SK-N-SH (cell line): ENCODE results near the gene QSOX2. TPM values are rescaled to one million over a fixed set of nuclear protein-coding genes. Genes with fewer than 3 reads are reported as not detected.

Source experiments
- CTCF ChIA-PET: fragments of 300-600, 350-600 bp; formaldehyde crosslinking; extraction: SDS; loops from one replicate; lab custom pipeline; 2021; lab: Yijun Ruan, JAX
- POLR2A ChIA-PET: fragments of 350-600 bp; sonication (Branson Sonifier 250); formaldehyde crosslinking; extraction: SDS; loops from one replicate; lab custom pipeline; 2020; ENCODE audit warnings: antibody characterized with exemption, inconsistent platforms; lab: Yijun Ruan, JAX
- DNase-seq: peaks from one replicate; pipeline ENCODE4 v3.0.0; 2012
- H2AFZ ChIP-seq: fragments of 200-600 bp; sonication (generic); 2 replicates; pipeline ENCODE4 v1.8.1; 2016; ENCODE audit warnings: antibody characterized with exemption, mild to moderate bottlenecking, low read depth
- H3F3A ChIP-seq: fragments of 200-600 bp; sonication (generic); replicated peaks from 2 replicates; pipeline ENCODE3; 2016; ENCODE audit warnings: antibody characterized with exemption, mild to moderate bottlenecking; ENCODE audit not compliant: insufficient read depth
- H3K27ac ChIP-seq, 2 experiments: fragments of 200-500 bp in 1 of 2; fragments of 200-600 bp in 1 of 2; sonication (Bioruptor generic) in 1 of 2; sonication (generic), shearing (Covaris generic) in 1 of 2; 2 replicates each; pipeline versions ENCODE4 v1.5.1 to v1.6.1; 2014 to 2016; ENCODE audit warnings: low read depth in 2 of 2, inconsistent platforms in 1 of 2, low read length in 1 of 2, mild to moderate bottlenecking in 1 of 2, mixed read lengths in 1 of 2
- H3K27me3 ChIP-seq: fragments of 200-600 bp; sonication (generic), shearing (Covaris generic); 2 replicates; pipeline ENCODE4 v1.6.1; 2016; ENCODE audit warnings: mixed run types; ENCODE audit not compliant: insufficient read depth
- H3K36me3 ChIP-seq, 2 experiments: fragments of 200-500 bp in 1 of 2; fragments of 200-600 bp in 1 of 2; sonication (Bioruptor generic) in 1 of 2; sonication (generic) in 1 of 2; replicated peaks in 1 of 2; 2 replicates each; pipeline versions ENCODE3 to v1.5.1; 2014 to 2016; ENCODE audit warnings: low read length in 1 of 2, mild to moderate bottlenecking in 1 of 2; ENCODE audit not compliant: insufficient read depth in 2 of 2, control insufficient read depth in 1 of 2
- H3K4me1 ChIP-seq, 2 experiments: fragments of 200-500 bp in 1 of 2; fragments of 200-600 bp in 1 of 2; sonication (Bioruptor generic) in 1 of 2; sonication (generic), shearing (Covaris generic) in 1 of 2; 2 replicates each; pipeline versions ENCODE4 v1.5.1 to v1.6.1; 2014 to 2016; ENCODE audit warnings: low read depth in 1 of 2, low read length in 1 of 2, mixed run types in 1 of 2; ENCODE audit not compliant: insufficient read depth in 2 of 2, control insufficient read depth in 1 of 2
- H3K4me2 ChIP-seq: fragments of 200-600 bp; sonication (generic), shearing (Covaris generic); 2 replicates; pipeline ENCODE4 v1.6.1; 2017; ENCODE audit warnings: mixed run types
- H3K4me3 ChIP-seq, 2 experiments: fragments of 200-500 bp in 1 of 2; fragments of 200-600 bp in 1 of 2; sonication (Bioruptor generic) in 1 of 2; sonication (generic), shearing (Covaris generic) in 1 of 2; 2 replicates each; pipeline versions ENCODE4 v1.5.1 to v1.8.1; 2014 to 2016; ENCODE audit warnings: low read depth in 2 of 2, inconsistent platforms in 1 of 2, low read length in 1 of 2, mild to moderate bottlenecking in 1 of 2, mixed read lengths in 1 of 2, moderate library complexity in 1 of 2
- H3K79me2 ChIP-seq: fragments of 200-600 bp; sonication (generic); 2 replicates; pipeline ENCODE4 v1.8.1; 2017; ENCODE audit warnings: mild to moderate bottlenecking; ENCODE audit not compliant: insufficient read depth
- H3K9ac ChIP-seq: fragments of 200-600 bp; sonication (generic); 2 replicates; pipeline ENCODE4 v1.6.1; 2017; ENCODE audit warnings: mixed run types
- H3K9me2 ChIP-seq: fragments of 200-600 bp; sonication (generic); 2 replicates; pipeline ENCODE4 v1.6.1; 2017; ENCODE audit warnings: mixed run types
- H3K9me3 ChIP-seq: fragments of 200-600 bp; sonication (generic); 2 replicates; pipeline ENCODE4 v1.6.1; 2017; ENCODE audit warnings: mixed run types, mild to moderate bottlenecking, moderate library complexity
- H4K20me1 ChIP-seq: fragments of 200-600 bp; sonication (generic); 2 replicates; pipeline ENCODE4 v1.6.1; 2017; ENCODE audit warnings: mild to moderate bottlenecking, mixed run types; ENCODE audit not compliant: insufficient read depth
- CHD2 ChIP-seq: fragments of 150-350 bp; IDR thresholded peaks from 2 replicates; pipeline ENCODE4 v1.6.1; 2018; ENCODE audit warnings: low read length; ENCODE audit not compliant: partially characterized antibody
- CTCF ChIP-seq: fragments of 200-600 bp; sonication (generic); IDR thresholded peaks from 2 replicates; pipeline ENCODE4 v1.6.1; 2017; ENCODE audit warnings: antibody characterized with exemption, mild to moderate bottlenecking, moderate library complexity
- EP300 ChIP-seq, 2 experiments: IDR thresholded peaks; 2 replicates each; pipeline versions ENCODE4 v1.4.0 to v1.6.1; 2012; ENCODE audit warnings: borderline replicate concordance in 1 of 2, low read depth in 1 of 2, low read length in 1 of 2
- MAX ChIP-seq: IDR thresholded peaks from 2 replicates; pipeline ENCODE4 v1.4.0; 2012; ENCODE audit warnings: low read depth
- MEF2A ChIP-seq: IDR thresholded peaks from 2 replicates; pipeline ENCODE4 v1.4.0; 2012; ENCODE audit warnings: low read depth, borderline replicate concordance
- MXI1 ChIP-seq: IDR thresholded peaks from 2 replicates; pipeline ENCODE4 v1.6.1; 2012; ENCODE audit warnings: mild to moderate bottlenecking, low read depth, low read length, improper control_type of control experiment
- NFIC ChIP-seq: IDR thresholded peaks from 2 replicates; pipeline ENCODE4 v1.4.0; 2012; ENCODE audit warnings: borderline replicate concordance
- POLR2AphosphoS5 ChIP-seq: IDR thresholded peaks from 2 replicates; pipeline ENCODE4 v1.6.1; 2012; ENCODE audit warnings: low read depth, low read length
- RAD21 ChIP-seq: IDR thresholded peaks from 2 replicates; pipeline ENCODE4 v1.6.1; 2012; ENCODE audit warnings: mild to moderate bottlenecking, low read length
- REST ChIP-seq: IDR thresholded peaks from 2 replicates; pipeline ENCODE4 v1.6.1; 2012; ENCODE audit warnings: mild to moderate bottlenecking, low read depth, low read length, moderate library complexity
- RXRA ChIP-seq: IDR thresholded peaks from 2 replicates; pipeline ENCODE4 v1.4.0; 2012; ENCODE audit warnings: low read depth, mild to moderate bottlenecking, borderline replicate concordance
- SIN3A ChIP-seq: IDR thresholded peaks from 2 replicates; pipeline ENCODE4 v1.6.1; 2012; ENCODE audit warnings: low read depth, mild to moderate bottlenecking, low read length, moderate library complexity, borderline replicate concordance
- SMC3 ChIP-seq: IDR thresholded peaks from 2 replicates; pipeline ENCODE4 v1.6.1; 2012; ENCODE audit warnings: low read depth, low read length, improper control_type of control experiment
- TAF1 ChIP-seq: IDR thresholded peaks from 2 replicates; pipeline ENCODE4 v1.6.1; 2012; ENCODE audit warnings: low read depth, mild to moderate bottlenecking, low read length, moderate library complexity, borderline replicate concordance
- TCF12 ChIP-seq: IDR thresholded peaks from 2 replicates; pipeline ENCODE4 v1.4.0; 2012
- YY1 ChIP-seq: IDR thresholded peaks from 2 replicates; pipeline ENCODE4 v1.4.0; 2012; ENCODE audit warnings: low read depth, mild to moderate bottlenecking
- ZBTB33 ChIP-seq: IDR thresholded peaks from 2 replicates; pipeline ENCODE4 v1.4.0; 2012; ENCODE audit warnings: low read depth, borderline replicate concordance
- WGBS: methylation state at CpG from one replicate; pipeline ENCODE4 v1.1.6; 2017; ENCODE audit warnings: low lambda C conversion rate; 5-methylcytosine and 5-hydroxymethylcytosine counted together
- polyA plus RNA-seq, 3 experiments: library from polyadenylated mRNA; depleted of rRNA; stranded (reverse); fragments of >200 nt; gene quantifications; 2 replicates each; pipeline ENCODE4 v1.2.3, GENCODE V29; 2012

Gene QSOX2
- polyA plus RNA-seq, 1 of the 3 experiments (the other 2 are of a cell fraction) = 26.6 TPM

GRCh38 chr9:136278894-136279293, 33.3 kb upstream of the QSOX2 start:
- no peak overlapping the region for H2AFZ ChIP-seq
- CTCF ChIA-PET = interaction anchor here (0.7 to 2.3 kb wide), 5 partner anchors 9 to 146 kb away, joined by 3 to 9 read pairs (median 4); no protein-coding TSS in a partner anchor
- no peaks in the 10 kb centered on the region for H3K79me2 ChIP-seq
- no peaks in the 10 kb centered on the region for H4K20me1 ChIP-seq
- H3K9me2 ChIP-seq = no peaks in the 10 kb centered on the region
- 21% methylated on average over 1 of the region's 1 CpG for WGBS
- peaks cover 0 to 4% of the 10 kb centered on the region in 2 experiments; a peak in 1 of 4 replicates for H3K4me1 ChIP-seq
- POLR2A ChIA-PET = interaction anchor here (1.3 kb wide), 1 partner anchor 12 kb away, joined by 4 read pairs; no protein-coding TSS in a partner anchor
- no peak for DNase-seq
- H3K9me3 ChIP-seq = no peaks in the 10 kb centered on the region
- H3F3A ChIP-seq = no peaks in the 10 kb centered on the region
- peaks cover 38% of the 10 kb centered on the region for H3K27me3 ChIP-seq
- no peak overlapping the region for H3K9ac ChIP-seq
- H3K27ac ChIP-seq = no peak overlapping the region
- no peak overlapping the region for H3K4me2 ChIP-seq
- H3K36me3 ChIP-seq = no peaks in the 10 kb centered on the region
- TF ChIP-seq MXI1 (no peak), TAF1 (no peak), RAD21 (no peak), MEF2A (no peak), SIN3A (no peak), CTCF (no peak), EP300 (IDR thresholded peaks at IDR 0.05; ENCODE audit: borderline replicate concordance in 1 of 2, low read depth in 1 of 2, low read length in 1 of 2) (no peak)
- H3K4me3 ChIP-seq = no peak overlapping the region

GRCh38 chr9:136278221-136278620, 32.6 kb upstream of the QSOX2 start:
- Histone ChIP-seq H3K27ac (no peak overlapping the region), H3K27me3 (peaks cover 44% of the 10 kb centered on the region), H3F3A (no peaks in the 10 kb centered on the region), H3K9ac (no peak overlapping the region), H3K79me2 (no peaks in the 10 kb centered on the region), H3K9me3 (no peaks in the 10 kb centered on the region), H4K20me1 (no peaks in the 10 kb centered on the region), H3K9me2 (no peaks in the 10 kb centered on the region), H2AFZ (no peak overlapping the region), H3K4me2 (no peak overlapping the region), H3K4me1 (peaks cover 0 to under 1% of the 10 kb centered on the region in 2 experiments; a peak in 1 of 4 replicates), H3K4me3 (no peak overlapping the region), H3K36me3 (no peaks in the 10 kb centered on the region)
- no peak for DNase-seq
- ChIA-PET POLR2A (interaction anchor here (1.3 kb wide), 1 partner anchor 11 kb away, joined by 4 read pairs; no protein-coding TSS in a partner anchor), CTCF (interaction anchor here (0.6 to 3.6 kb wide), 7 partner anchors 10 to 481 kb away, joined by 3 to 14 read pairs (median 4); no protein-coding TSS in a partner anchor)
- 43% methylated on average over 2 of the region's 9 CpGs for WGBS
- TF ChIP-seq MAX (no peak), NFIC (no peak), RAD21 (no peak), SMC3 (no peak), REST (no peak), TCF12 (no peak), YY1 (no peak), ZBTB33 (no peak), MXI1 (no peak), RXRA (no peak), CHD2 (no peak), CTCF (no peak), POLR2AphosphoS5 (no peak)
